HL-60 (cell line): ENCODE data around the gene KRTAP24-1.

Source experiments
- CTCF ChIP-seq: IDR thresholded peaks from one replicate; pipeline ENCODE4 v1.5.1; 2011; ENCODE audit warnings: low read length, control low read depth, inconsistent platforms; ENCODE audit not compliant: insufficient read depth
- GABPA ChIP-seq: IDR thresholded peaks from 2 replicates; pipeline ENCODE4 v1.6.1; 2012; ENCODE audit warnings: low read depth
- POLR2AphosphoS5 ChIP-seq: IDR thresholded peaks from 2 replicates; pipeline ENCODE4 v1.6.1; 2012; ENCODE audit warnings: low read depth
- REST ChIP-seq: IDR thresholded peaks from 2 replicates; pipeline ENCODE4 v1.6.1; 2012; ENCODE audit warnings: low read depth; ENCODE audit not compliant: insufficient replicate concordance
- SPI1 ChIP-seq: IDR thresholded peaks from 2 replicates; pipeline ENCODE4 v1.6.1; 2012; ENCODE audit warnings: low read depth, mild to moderate bottlenecking, borderline replicate concordance

- TF ChIP-seq CTCF: no peak
- no peak for TF ChIP-seq REST
- TF ChIP-seq SPI1: no peak
- TF ChIP-seq POLR2AphosphoS5: no peak
- TF ChIP-seq GABPA: no peak
Measured at GRCh38 chr21:30249936-30250335, 32.8 kb downstream of the KRTAP24-1 start.
